OCI-LY1 (cell line): ENCODE data around the gene CSNK1G2.

Experiments used
- H2AFZ ChIP-seq: fragments of 200-600 bp; sonication (generic), shearing (Covaris generic); 2 replicates; pipeline ENCODE4 v1.6.0; 2014; ENCODE audit warnings: antibody characterized with exemption, mild to moderate bottlenecking, low read length
- H3F3A ChIP-seq: fragments of 200-600 bp; sonication (generic), shearing (Covaris generic); 2 replicates; pipeline ENCODE4 v1.6.0; 2014; ENCODE audit warnings: mild to moderate bottlenecking, antibody characterized with exemption, low read length, moderate library complexity; ENCODE audit not compliant: insufficient read depth
- H3K27ac ChIP-seq: fragments of 200-600 bp; sonication (generic); 2 replicates; pipeline ENCODE4 v1.5.1; 2014; ENCODE audit warnings: low read length, mixed run types, mild to moderate bottlenecking, low read depth; ENCODE audit not compliant: poor library complexity, severe bottlenecking
- H3K27me3 ChIP-seq: fragments of 200-600 bp; sonication (generic); 2 replicates; pipeline ENCODE4 v1.6.0; 2014; ENCODE audit warnings: antibody characterized with exemption, mild to moderate bottlenecking, low read length, moderate library complexity; ENCODE audit not compliant: insufficient read depth
- H3K36me3 ChIP-seq: fragments of 200-600 bp; sonication (generic); 2 replicates; pipeline ENCODE4 v1.6.1; 2014; ENCODE audit warnings: mild to moderate bottlenecking, antibody characterized with exemption, low read length, moderate library complexity, mixed read lengths; ENCODE audit not compliant: insufficient read depth
- H3K4me1 ChIP-seq: fragments of 200-600 bp; sonication (generic); 2 replicates; pipeline ENCODE4 v1.5.1; 2014; ENCODE audit warnings: mild to moderate bottlenecking, low read length, moderate library complexity; ENCODE audit not compliant: insufficient read depth, severe bottlenecking
- H3K4me2 ChIP-seq: fragments of 200-600 bp; sonication (generic), shearing (Covaris generic); 2 replicates; pipeline ENCODE4 v1.6.1; 2014; ENCODE audit warnings: low read length
- H3K4me3 ChIP-seq: fragments of 200-600 bp; sonication (generic); 2 replicates; pipeline ENCODE4 v1.5.1; 2014; ENCODE audit warnings: low read length, low read depth, mild to moderate bottlenecking, mixed read lengths; ENCODE audit not compliant: poor library complexity, severe bottlenecking
- H3K79me2 ChIP-seq: fragments of 200-600 bp; shearing (Covaris generic); 2 replicates; pipeline ENCODE4 v1.6.1; 2016; ENCODE audit warnings: mixed run types, low read length, mixed read lengths; ENCODE audit not compliant: insufficient read depth
- H3K9ac ChIP-seq: fragments of 200-600 bp; sonication (generic), shearing (Covaris generic); 2 replicates; pipeline ENCODE4 v1.6.1; 2014; ENCODE audit warnings: mild to moderate bottlenecking, low read length, mixed read lengths
- H3K9me2 ChIP-seq: fragments of 200-600 bp; sonication (generic), shearing (Covaris generic); 2 replicates; pipeline ENCODE4 v1.6.1; 2014; ENCODE audit warnings: low read depth, mild to moderate bottlenecking, low read length, mixed read lengths
- H3K9me3 ChIP-seq: fragments of 200-600 bp; shearing (Covaris generic); 2 replicates; pipeline ENCODE4 v1.6.1; 2014; ENCODE audit warnings: low read length, mixed read lengths
- H4K20me1 ChIP-seq: fragments of 200-600 bp; sonication (generic), shearing (Covaris generic); 2 replicates; pipeline ENCODE4 v1.6.0; 2016; ENCODE audit warnings: mild to moderate bottlenecking, low read length; ENCODE audit not compliant: insufficient read depth
- EZH2 ChIP-seq: fragments of 200-600 bp; sonication (generic), shearing (Covaris generic); IDR thresholded peaks from 2 replicates; pipeline ENCODE4 v1.8.0; 2017; ENCODE audit warnings: borderline replicate concordance, mixed run types, mild to moderate bottlenecking, antibody characterized with exemption, low read length, moderate library complexity, mixed read lengths
- TF ChIP-seq, protein P1 (sequence below): fragments of 200-600 bp; sonication (generic), shearing (Covaris generic); IDR thresholded peaks from 2 replicates; pipeline ENCODE4 v1.5.1; 2017; ENCODE audit warnings: mild to moderate bottlenecking, antibody characterized with exemption, low read length, moderate library complexity, mixed read lengths

Gene CSNK1G2

DNA sequence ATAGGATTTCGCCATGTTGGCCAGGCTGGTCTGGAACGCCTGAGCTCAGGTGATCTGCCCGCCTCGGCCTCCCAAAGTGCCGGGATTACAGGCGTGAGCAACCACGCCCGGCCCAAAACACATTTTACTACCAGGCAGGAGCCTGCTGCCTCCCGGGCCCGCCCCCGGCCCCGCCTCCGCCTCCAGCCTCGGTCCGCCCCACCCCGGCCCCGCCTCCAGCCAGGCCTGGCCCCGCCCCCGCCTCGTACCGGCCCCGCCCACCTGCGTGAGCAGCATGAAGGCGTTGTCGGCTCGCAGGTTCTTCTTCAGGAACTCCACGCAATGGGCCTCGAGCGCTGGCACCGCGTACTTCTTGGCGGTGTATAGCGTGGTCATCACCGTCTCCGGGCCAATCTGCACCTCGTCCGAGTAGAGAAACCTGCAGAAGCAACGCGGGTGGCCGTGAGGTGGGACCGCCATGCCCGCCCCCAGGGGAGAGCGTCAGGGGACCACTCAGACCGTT lies 51.8 kb downstream of the CSNK1G2 start:
- H2AFZ ChIP-seq, result no peak overlapping the region

DNA sequence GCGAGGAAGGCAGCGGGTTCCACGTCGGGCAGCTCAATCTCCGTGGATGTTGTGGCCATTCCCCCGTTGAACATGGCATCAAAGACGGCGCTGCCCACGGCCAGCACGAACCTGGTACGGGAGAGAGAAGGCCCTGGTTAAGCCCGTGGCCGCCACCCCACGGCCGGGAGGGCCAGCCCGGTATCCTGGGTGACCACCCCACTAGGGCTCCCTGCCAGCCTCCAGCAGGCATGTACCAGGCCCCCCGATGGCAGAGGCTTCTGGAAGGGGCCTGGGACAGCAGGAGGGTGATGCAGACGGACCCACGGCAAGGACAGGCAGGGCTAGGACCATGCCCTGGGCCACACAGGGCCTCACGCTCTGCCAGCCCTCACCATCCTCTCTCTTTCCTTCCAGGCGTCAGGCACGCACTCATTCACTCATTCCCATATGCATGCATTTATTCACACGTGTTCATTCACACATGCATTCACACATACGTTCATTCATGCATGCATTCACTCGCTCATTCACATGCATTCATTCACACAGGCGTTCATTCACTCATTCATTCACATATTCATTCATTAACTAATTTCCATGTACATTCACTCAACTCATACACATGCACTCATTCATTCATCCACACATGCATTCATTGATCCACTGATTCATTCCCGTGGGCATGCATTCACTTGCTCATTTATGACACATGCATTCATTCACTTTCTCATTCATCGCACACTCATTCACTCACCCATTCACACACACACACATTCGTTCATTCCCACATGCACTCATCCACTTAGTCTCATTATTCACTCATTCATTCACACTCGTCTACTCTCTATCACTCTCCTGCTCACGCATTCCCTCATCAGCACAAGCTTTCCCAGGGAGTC lies 56.6 kb downstream of the CSNK1G2 start:
- H3K4me2 ChIP-seq, result no peak overlapping the region
- no peaks in the 10 kb centered on the region for H3F3A ChIP-seq
- H3K27ac ChIP-seq, result no peak overlapping the region
- TF ChIP-seq, protein P1, sequence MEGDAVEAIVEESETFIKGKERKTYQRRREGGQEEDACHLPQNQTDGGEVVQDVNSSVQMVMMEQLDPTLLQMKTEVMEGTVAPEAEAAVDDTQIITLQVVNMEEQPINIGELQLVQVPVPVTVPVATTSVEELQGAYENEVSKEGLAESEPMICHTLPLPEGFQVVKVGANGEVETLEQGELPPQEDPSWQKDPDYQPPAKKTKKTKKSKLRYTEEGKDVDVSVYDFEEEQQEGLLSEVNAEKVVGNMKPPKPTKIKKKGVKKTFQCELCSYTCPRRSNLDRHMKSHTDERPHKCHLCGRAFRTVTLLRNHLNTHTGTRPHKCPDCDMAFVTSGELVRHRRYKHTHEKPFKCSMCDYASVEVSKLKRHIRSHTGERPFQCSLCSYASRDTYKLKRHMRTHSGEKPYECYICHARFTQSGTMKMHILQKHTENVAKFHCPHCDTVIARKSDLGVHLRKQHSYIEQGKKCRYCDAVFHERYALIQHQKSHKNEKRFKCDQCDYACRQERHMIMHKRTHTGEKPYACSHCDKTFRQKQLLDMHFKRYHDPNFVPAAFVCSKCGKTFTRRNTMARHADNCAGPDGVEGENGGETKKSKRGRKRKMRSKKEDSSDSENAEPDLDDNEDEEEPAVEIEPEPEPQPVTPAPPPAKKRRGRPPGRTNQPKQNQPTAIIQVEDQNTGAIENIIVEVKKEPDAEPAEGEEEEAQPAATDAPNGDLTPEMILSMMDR, result no peak
- TF ChIP-seq EZH2, result no peak
- H3K27me3 ChIP-seq, result no peaks in the 10 kb centered on the region
- no peak overlapping the region for H3K4me3 ChIP-seq
- no peaks in the 10 kb centered on the region for H3K79me2 ChIP-seq
- peaks cover 15% of the 10 kb centered on the region; the same call in 1 of the 2 replicates for H3K36me3 ChIP-seq
- H3K4me1 ChIP-seq, result no peaks in the 10 kb centered on the region
- H3K9ac ChIP-seq, result no peak overlapping the region
- H2AFZ ChIP-seq, result no peak overlapping the region
- H4K20me1 ChIP-seq, result no peaks in the 10 kb centered on the region
- no peaks in the 10 kb centered on the region for H3K9me2 ChIP-seq
- no peaks in the 10 kb centered on the region for H3K9me3 ChIP-seq

More for the DNA sequence above, 51.8 kb downstream of the CSNK1G2 start:
- H3K9me2 ChIP-seq, result no peaks in the 10 kb centered on the region
- TF ChIP-seq, protein P1, result no peak
- TF ChIP-seq EZH2, result no peak
- H3K9ac ChIP-seq, result no peak overlapping the region
- no peak overlapping the region for H3K4me3 ChIP-seq
- no peak overlapping the region for H3K27ac ChIP-seq
- H3F3A ChIP-seq, result no peaks in the 10 kb centered on the region
- peaks cover 23% of the 10 kb centered on the region for H3K36me3 ChIP-seq
- H3K4me2 ChIP-seq, result no peak overlapping the region
- H3K9me3 ChIP-seq, result no peaks in the 10 kb centered on the region
- H3K4me1 ChIP-seq, result no peaks in the 10 kb centered on the region
- no peaks in the 10 kb centered on the region for H4K20me1 ChIP-seq
- no peaks in the 10 kb centered on the region for H3K27me3 ChIP-seq
- no peaks in the 10 kb centered on the region for H3K79me2 ChIP-seq

DNA sequence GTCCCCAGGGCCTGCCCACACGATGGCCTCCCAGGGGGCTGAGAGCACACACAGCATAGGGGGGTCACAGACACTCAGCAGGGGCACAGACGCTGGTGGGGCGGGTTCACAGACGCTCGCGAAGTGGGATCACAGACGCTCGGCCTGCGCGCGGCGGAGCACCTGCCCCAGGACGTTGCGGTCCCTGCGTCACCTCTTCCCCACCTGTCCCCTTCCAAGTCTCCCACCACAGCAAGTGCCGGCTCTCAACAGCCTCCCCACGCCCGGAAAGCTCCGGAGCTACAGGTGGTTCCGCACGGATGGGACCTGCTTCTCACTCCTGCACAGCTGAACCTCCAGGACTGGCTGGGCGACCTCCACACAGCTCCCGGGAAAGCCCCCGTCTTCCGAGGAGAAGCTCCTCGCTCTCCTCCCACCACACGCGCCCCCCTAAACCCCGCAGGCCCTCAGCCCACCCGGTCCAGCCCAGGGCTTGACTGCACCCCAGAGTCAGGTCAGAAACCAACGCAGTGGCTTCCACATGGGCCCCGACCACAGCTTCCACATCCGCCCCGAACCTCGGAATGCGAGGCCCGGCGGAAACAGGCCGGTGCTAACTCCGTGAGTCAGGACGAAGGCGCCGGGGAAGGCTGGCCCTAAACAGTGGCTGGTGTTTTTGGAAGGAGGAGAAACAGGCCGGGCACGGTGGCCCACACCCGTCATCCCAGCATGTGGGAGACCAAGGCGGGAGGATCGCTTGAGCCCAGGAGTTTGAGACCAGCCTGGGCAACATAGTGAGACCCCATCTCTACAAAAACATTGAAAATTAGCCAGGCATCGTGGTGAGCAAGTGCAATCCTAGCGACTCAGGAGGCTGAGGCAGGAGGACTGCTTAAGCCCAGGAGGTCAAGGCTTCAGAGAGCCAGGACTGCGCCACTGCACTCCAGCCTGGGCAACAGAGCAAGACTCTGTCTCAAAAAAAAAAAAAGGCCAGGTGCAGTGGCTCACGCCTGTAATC lies 58.0 kb downstream of the CSNK1G2 start:
- peaks cover 15% of the 10 kb centered on the region; the same call in 1 of the 2 replicates for H3K36me3 ChIP-seq
- H3K9me2 ChIP-seq, result no peaks in the 10 kb centered on the region
- H3K4me3 ChIP-seq, result no peak overlapping the region
- no peaks in the 10 kb centered on the region for H4K20me1 ChIP-seq
- H3K9me3 ChIP-seq, result no peaks in the 10 kb centered on the region
- no peak overlapping the region for H2AFZ ChIP-seq
- H3K27ac ChIP-seq, result no peak overlapping the region
- no peaks in the 10 kb centered on the region for H3K27me3 ChIP-seq
- H3K79me2 ChIP-seq, result no peaks in the 10 kb centered on the region
- TF ChIP-seq, protein P1, result no peak
- H3F3A ChIP-seq, result no peaks in the 10 kb centered on the region
- H3K4me2 ChIP-seq, result no peak overlapping the region
- no peak overlapping the region for H3K9ac ChIP-seq
- no peaks in the 10 kb centered on the region for H3K4me1 ChIP-seq
